Panc1 (cell line): ENCODE results near the gene ALDH4A1.

ENCODE experiments used
- POLR2AphosphoS5 ChIP-seq: IDR thresholded peaks from 2 replicates; pipeline ENCODE4 v1.6.1; 2012; ENCODE audit warnings: mild to moderate bottlenecking, low read depth, low read length, moderate library complexity
- REST ChIP-seq, 2 experiments: IDR thresholded peaks; 2 replicates each; pipeline ENCODE4 v1.6.1; 2011 to 2012; ENCODE audit warnings: low read depth in 2 of 2, control low read depth in 1 of 2, low read length in 1 of 2, mild to moderate bottlenecking in 1 of 2, moderate library complexity in 1 of 2; ENCODE audit not compliant: insufficient read depth in 1 of 2
- TF ChIP-seq, protein P1 (sequence below): fragments of 450-650 bp; IDR thresholded peaks from 2 replicates; pipeline ENCODE4 v1.5.1; 2017; ENCODE audit warnings: mild to moderate bottlenecking

GRCh38 chr1:18947570-18947969, 45.2 kb upstream of the ALDH4A1 start:
- TF ChIP-seq POLR2AphosphoS5 (no peak), REST (IDR thresholded peaks at IDR 0.05; ENCODE audit: insufficient read depth in 1 of 2, low read depth in 2 of 2, low read length in 1 of 2) (no peak)
- TF ChIP-seq, protein P1, sequence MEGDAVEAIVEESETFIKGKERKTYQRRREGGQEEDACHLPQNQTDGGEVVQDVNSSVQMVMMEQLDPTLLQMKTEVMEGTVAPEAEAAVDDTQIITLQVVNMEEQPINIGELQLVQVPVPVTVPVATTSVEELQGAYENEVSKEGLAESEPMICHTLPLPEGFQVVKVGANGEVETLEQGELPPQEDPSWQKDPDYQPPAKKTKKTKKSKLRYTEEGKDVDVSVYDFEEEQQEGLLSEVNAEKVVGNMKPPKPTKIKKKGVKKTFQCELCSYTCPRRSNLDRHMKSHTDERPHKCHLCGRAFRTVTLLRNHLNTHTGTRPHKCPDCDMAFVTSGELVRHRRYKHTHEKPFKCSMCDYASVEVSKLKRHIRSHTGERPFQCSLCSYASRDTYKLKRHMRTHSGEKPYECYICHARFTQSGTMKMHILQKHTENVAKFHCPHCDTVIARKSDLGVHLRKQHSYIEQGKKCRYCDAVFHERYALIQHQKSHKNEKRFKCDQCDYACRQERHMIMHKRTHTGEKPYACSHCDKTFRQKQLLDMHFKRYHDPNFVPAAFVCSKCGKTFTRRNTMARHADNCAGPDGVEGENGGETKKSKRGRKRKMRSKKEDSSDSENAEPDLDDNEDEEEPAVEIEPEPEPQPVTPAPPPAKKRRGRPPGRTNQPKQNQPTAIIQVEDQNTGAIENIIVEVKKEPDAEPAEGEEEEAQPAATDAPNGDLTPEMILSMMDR = no peak
